GM18502 (cell line): ENCODE results near the gene OR51B2.

ENCODE experiments used
- ATAC-seq: cut with Tn5 transposase; IDR thresholded peaks from one replicate; pipeline ENCODE4 v1.9.1; 2021; ENCODE audit warnings: mild to moderate bottlenecking; ENCODE audit not compliant: unreplicated experiment, poor library complexity

OR51B2 gene

GRCh38 chr11:5285703-5286340, 38.3 kb downstream of the OR51B2 start:
- ATAC-seq = no peak

- no peak for ATAC-seq
Measured at GRCh38 chr11:5284637-5285036, 39.5 kb downstream of the OR51B2 start.

DNA sequence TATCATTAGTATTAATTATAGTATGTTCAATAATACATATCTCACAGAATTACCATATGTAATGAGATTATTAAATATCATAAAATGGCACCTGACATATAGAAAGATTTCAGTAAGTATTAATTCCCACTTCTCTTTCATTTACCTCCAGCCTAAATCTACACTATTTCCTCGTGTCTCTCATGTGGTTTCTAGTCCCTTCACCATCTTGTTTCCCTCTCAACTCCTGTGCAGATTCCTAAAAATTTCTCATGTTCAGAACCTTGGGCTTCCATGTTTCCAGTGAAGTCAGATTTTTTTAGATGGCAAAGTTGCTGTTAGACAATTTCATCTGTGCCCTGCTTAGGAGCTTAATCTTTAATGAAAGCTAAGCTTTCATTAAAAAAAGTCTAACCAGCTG, 40.2 kb downstream of the OR51B2 start:
- ATAC-seq = no peak

GRCh38 chr11:5283086-5283485, 41.0 kb downstream of the OR51B2 start:
- no peak for ATAC-seq

GRCh38 chr11:5282628-5283027, 41.5 kb downstream of the OR51B2 start:
- ATAC-seq = no peak

- no peak for ATAC-seq
Measured at GRCh38 chr11:5281596-5281995, 42.5 kb downstream of the OR51B2 start.

DNA sequence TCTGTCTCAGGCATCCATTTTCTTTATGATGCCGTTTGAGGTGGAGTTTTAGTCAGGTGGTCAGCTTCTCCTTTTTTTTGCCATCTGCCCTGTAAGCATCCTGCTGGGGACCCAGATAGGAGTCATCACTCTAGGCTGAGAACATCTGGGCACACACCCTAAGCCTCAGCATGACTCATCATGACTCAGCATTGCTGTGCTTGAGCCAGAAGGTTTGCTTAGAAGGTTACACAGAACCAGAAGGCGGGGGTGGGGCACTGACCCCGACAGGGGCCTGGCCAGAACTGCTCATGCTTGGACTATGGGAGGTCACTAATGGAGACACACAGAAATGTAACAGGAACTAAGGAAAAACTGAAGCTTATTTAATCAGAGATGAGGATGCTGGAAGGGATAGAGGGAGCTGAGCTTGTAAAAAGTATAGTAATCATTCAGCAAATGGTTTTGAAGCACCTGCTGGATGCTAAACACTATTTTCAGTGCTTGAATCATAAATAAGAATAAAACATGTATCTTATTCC, 43.5 kb downstream of the OR51B2 start:
- peak; percentile 95 for ATAC-seq

DNA sequence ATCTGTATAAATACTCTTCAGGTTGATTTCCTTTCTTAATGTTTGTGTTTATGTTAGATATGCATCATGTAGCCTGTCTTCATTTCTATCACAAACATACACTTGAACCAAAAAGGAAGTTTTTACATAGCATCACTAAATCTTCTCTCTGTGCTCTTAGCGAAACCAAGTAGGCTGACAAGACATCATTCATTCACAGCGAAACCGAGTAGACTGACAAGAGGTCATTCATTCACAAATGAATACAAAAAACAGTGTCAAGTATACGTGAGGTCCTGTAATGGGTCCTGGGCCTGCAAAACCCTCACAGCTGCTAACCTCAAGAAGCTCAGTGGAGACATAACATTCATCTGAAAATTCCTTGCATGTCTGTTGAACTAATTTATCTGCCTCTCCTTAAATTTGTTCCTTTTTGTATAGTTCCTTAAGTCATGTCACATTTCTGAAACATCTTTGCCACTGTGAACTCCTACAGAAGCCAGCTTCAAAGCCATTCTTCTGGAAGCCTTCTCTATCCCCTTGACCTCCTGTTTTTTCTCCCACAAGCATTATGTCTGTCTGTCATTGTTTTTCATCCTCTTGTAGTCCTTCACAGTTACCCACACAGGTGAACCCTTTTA, 44.5 kb downstream of the OR51B2 start:
- no peak for ATAC-seq

DNA sequence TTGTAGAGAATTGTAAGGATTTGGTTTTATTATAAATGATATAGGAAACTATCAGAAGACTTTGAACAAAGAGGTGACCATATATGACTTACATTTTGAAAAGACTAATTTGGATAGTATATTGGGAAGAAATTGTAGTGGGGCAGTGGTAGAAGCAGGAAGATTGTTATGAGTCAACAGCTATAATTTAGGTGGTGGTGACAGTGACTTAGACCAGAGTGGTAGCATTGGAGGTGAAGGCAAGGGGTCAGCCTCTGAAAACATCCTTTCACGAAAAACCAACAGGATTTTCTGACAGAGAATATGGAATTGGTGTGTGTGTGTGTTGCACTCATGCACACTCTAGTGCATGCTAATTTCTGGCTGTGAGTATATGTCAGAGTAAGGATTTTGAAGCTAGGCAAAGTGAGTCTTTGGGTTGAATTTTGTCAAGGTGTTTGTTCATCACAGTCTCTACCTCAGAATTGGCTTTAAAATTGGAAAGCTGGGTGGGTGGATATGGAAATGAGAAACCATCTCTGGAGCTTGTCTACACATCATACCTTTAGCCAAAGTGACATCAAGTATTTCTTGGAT, 46.2 kb downstream of the OR51B2 start:
- peak; percentile 63 for ATAC-seq

- ATAC-seq = no peak
Measured at GRCh38 chr11:5276697-5277096, 47.4 kb downstream of the OR51B2 start.

DNA sequence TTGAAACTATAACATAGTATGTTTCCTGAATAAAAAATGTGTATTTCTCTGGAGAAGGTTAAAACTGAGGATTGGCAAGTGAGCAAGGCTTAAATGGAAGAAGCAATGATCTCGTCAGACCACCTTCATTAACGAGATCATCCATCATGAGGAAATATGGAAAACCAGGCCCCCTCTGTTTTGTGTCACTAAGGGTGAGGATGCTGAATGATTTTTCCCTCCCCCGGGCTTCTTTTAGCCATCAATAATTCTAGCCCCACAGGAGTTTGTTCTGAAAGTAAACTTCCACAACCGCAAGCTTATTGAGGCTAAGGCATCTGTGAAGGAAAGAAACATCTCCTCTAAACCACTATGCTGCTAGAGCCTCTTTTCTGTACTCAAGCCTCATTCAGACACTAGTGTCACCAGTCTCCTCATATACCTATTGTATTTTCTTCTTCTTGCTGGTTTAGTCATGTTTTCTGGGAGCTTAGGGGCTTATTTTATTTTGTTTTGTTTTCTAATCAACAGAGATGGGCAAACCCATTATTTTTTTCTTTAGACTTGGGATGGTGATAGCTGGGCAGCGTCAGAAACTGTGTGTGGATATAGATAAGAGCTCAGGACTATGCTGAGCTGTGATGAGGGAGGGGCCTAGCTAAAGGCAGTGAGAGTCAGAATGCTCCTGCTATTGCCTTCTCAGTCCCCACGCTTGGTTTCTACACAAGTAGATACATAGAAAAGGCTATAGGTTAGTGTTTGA, 48.6 kb downstream of the OR51B2 start:
- ATAC-seq = no peak

DNA sequence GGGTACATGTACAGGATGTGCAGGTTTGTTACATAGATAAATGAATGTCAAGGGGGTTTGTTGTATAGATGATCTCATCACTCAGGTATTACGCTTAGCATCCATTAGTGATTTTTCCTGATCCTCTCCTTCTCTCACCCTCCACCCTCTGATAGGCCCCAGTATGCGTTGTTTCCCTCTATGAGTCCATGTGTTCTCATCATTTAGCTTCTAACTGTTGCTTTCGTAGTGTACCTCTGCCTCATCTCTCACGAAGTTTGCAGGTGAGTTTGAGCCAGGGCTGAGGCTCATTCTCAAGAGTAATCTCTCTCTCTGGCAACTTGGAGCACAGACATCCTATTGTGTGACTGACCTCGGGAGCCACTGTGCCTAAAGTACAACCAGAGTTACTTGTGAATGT, 49.7 kb downstream of the OR51B2 start:
- no peak for ATAC-seq
